ENCODE measurements around the gene MACROD1. TPM values are rescaled to one million over a fixed set of nuclear protein-coding genes. Genes with fewer than 3 reads are reported as not detected.

MACROD1 gene
- total and polyA plus RNA-seq, 2 experiments from 2014 or later = 21.2 to 29.8 TPM

- Histone ChIP-seq H3K4me2 (no peak overlapping the region), H3K9me2 (replicated peaks; ENCODE audit: insufficient read depth) (no peaks in the 10 kb centered on the region), H2AFZ (no peak overlapping the region), H3K36me3 (replicated peaks; ENCODE audit: insufficient read depth, low read depth) (no peaks in the 10 kb centered on the region), H4K20me1 (ENCODE audit: insufficient read depth, poor library complexity, severe bottlenecking) (no peaks in the 10 kb centered on the region), H3K4me1 (ENCODE audit: insufficient read depth) (peaks cover 21% of the 10 kb centered on the region), H3K79me2 (no peaks in the 10 kb centered on the region), H3K27ac (no peak overlapping the region), H3K27me3 (no peaks in the 10 kb centered on the region), H3K9me3 (ENCODE audit: low read depth) (no peaks in the 10 kb centered on the region), H3K4me3 (no peak overlapping the region)
- no peak for DNase-seq (ENCODE audit: low spot score)
- 84% methylated on average over 7 of the region's 7 CpGs for WGBS (ENCODE audit: low lambda C conversion rate, missing lambda C conversion rate)
- TF ChIP-seq CTCF (IDR thresholded peaks at IDR 0.05; ENCODE audit: poor library complexity) = no peak
Measured at GRCh38 chr11:64026575-64027205, 139.2 kb downstream of the MACROD1 start.

GRCh38 chr11:64025205-64025604 is 140.7 kb downstream of the MACROD1 start:
- no peak overlapping the region for H2AFZ ChIP-seq
- H3K79me2 ChIP-seq = no peaks in the 10 kb centered on the region
- TF ChIP-seq CTCF (IDR thresholded peaks at IDR 0.05; ENCODE audit: poor library complexity) = no peak
- no peak for TF ChIP-seq EZH2 (IDR thresholded peaks at IDR 0.05; ENCODE audit: borderline replicate concordance)
- no peak overlapping the region for H3K4me3 ChIP-seq
- no peak overlapping the region for H3K27ac ChIP-seq
- no peaks in the 10 kb centered on the region for H3K36me3 ChIP-seq (replicated peaks; ENCODE audit: insufficient read depth, low read depth)
- no peaks in the 10 kb centered on the region for H3K9me3 ChIP-seq (ENCODE audit: low read depth)
- no peaks in the 10 kb centered on the region for H4K20me1 ChIP-seq (ENCODE audit: insufficient read depth, poor library complexity, severe bottlenecking)
- no peak for DNase-seq (ENCODE audit: low spot score)
- no peak overlapping the region for H3K4me2 ChIP-seq
- 60% methylated on average over 4 of the region's 4 CpGs for WGBS (ENCODE audit: low lambda C conversion rate, missing lambda C conversion rate)
- H3K9me2 ChIP-seq (replicated peaks; ENCODE audit: insufficient read depth) = no peaks in the 10 kb centered on the region
- H3K27me3 ChIP-seq = no peaks in the 10 kb centered on the region
- H3K4me1 ChIP-seq (ENCODE audit: insufficient read depth) = peaks cover 29% of the 10 kb centered on the region

GRCh38 chr11:64023712-64024710 is 141.9 kb downstream of the MACROD1 start:
- Histone ChIP-seq H3K36me3 (replicated peaks; ENCODE audit: insufficient read depth, low read depth) (no peaks in the 10 kb centered on the region), H3K27me3 (peaks cover 3% of the 10 kb centered on the region), H3K4me1 (ENCODE audit: insufficient read depth) (peaks cover 29% of the 10 kb centered on the region), H3K4me2 (no peak overlapping the region), H3K27ac (no peak overlapping the region), H3K79me2 (no peaks in the 10 kb centered on the region), H3K9me3 (ENCODE audit: low read depth) (no peaks in the 10 kb centered on the region), H3K9me2 (replicated peaks; ENCODE audit: insufficient read depth) (no peaks in the 10 kb centered on the region), H4K20me1 (ENCODE audit: insufficient read depth, poor library complexity, severe bottlenecking) (no peaks in the 10 kb centered on the region), H2AFZ (no peak overlapping the region), H3K4me3 (no peak overlapping the region)
- no peak for DNase-seq (ENCODE audit: low spot score)
- WGBS (ENCODE audit: low lambda C conversion rate, missing lambda C conversion rate) = 88% methylated on average over 20 of the region's 20 CpGs
- TF ChIP-seq EZH2 (IDR thresholded peaks at IDR 0.05; ENCODE audit: borderline replicate concordance) (no peak), CTCF (IDR thresholded peaks at IDR 0.05; ENCODE audit: poor library complexity) (no peak), EZH2phosphoT487 (IDR thresholded peaks at IDR 0.05; ENCODE audit: low read depth, severe bottlenecking, unreplicated experiment) (no peak)

Data from hepatocyte (in vitro differentiated cells).